GM12891 (cell line): ENCODE data around the gene PITPNC1.

Source experiments
- DNase-seq: peaks from one replicate; pipeline ENCODE4 v3.0.0; 2011; ENCODE audit warnings: low spot score; ENCODE audit not compliant: insufficient read length
- FAIRE-seq: peaks from 2 replicates; lab custom pipeline; 2011; peaks lifted over from hg19 to GRCh38; lab: Jason Lieb, UNC
- PAX5 ChIP-seq: IDR thresholded peaks from 2 replicates; pipeline ENCODE4 v1.6.1; 2011; ENCODE audit warnings: low read length, moderate library complexity, mild to moderate bottlenecking; ENCODE audit not compliant: insufficient read depth, severe bottlenecking
- POLR2A ChIP-seq: IDR thresholded peaks from 2 replicates; pipeline ENCODE4 v1.6.1; 2011; ENCODE audit warnings: low read depth, low read length, control low read depth
- POLR2AphosphoS5 ChIP-seq: IDR thresholded peaks from 2 replicates; pipeline ENCODE4 v1.6.1; 2011; ENCODE audit warnings: low read depth, low read length, control low read depth
- POU2F2 ChIP-seq: IDR thresholded peaks from 2 replicates; pipeline ENCODE4 v1.6.1; 2011; ENCODE audit warnings: low read depth, mild to moderate bottlenecking, control low read depth, low read length, moderate library complexity
- SPI1 ChIP-seq: IDR thresholded peaks from 2 replicates; pipeline ENCODE4 v1.6.1; 2011; ENCODE audit warnings: low read depth, low read length, control low read depth
- TAF1 ChIP-seq: IDR thresholded peaks from 2 replicates; pipeline ENCODE4 v1.6.1; 2011; ENCODE audit warnings: low read depth, low read length, control low read depth

The PITPNC1 gene

GRCh38 chr17:67557921-67558320 is 180.8 kb downstream of the PITPNC1 start:
- no peak for DNase-seq
- FAIRE-seq = no peak
- TF ChIP-seq SPI1 = no peak
- no peak for TF ChIP-seq POLR2AphosphoS5
- TF ChIP-seq POU2F2 = no peak
- no peak for TF ChIP-seq TAF1

- no peak for FAIRE-seq
- TF ChIP-seq POLR2A = no peak
- TF ChIP-seq POLR2AphosphoS5 = no peak
These were observed 181.8 kb downstream of the PITPNC1 start for GRCh38 chr17:67558740-67559380.

GRCh38 chr17:67559381-67559966 is 182.4 kb downstream of the PITPNC1 start:
- no peak for DNase-seq

More at GRCh38 chr17:67558740-67559380, 181.8 kb downstream of the PITPNC1 start:
- no peak for DNase-seq

GRCh38 chr17:67562005-67562404 is 184.9 kb downstream of the PITPNC1 start:
- no peak for DNase-seq
- no peak for TF ChIP-seq TAF1
- no peak for TF ChIP-seq PAX5
- no peak for TF ChIP-seq POLR2AphosphoS5
- TF ChIP-seq POLR2A = no peak
- no peak for TF ChIP-seq POU2F2
- TF ChIP-seq SPI1 = no peak
- no peak for FAIRE-seq

More at GRCh38 chr17:67559381-67559966, 182.4 kb downstream of the PITPNC1 start:
- TF ChIP-seq POLR2A (no peak), PAX5 (no peak), SPI1 (no peak), POLR2AphosphoS5 (no peak), POU2F2 (no peak), TAF1 (no peak)
- FAIRE-seq = no peak

GRCh38 chr17:67563692-67564228 is 186.7 kb downstream of the PITPNC1 start:
- FAIRE-seq (no peak), DNase-seq (no peak)
- no peak for TF ChIP-seq POLR2AphosphoS5
- TF ChIP-seq PAX5 = no peak
- TF ChIP-seq TAF1 = no peak
- no peak for TF ChIP-seq POLR2A
- TF ChIP-seq SPI1 = no peak
- TF ChIP-seq POU2F2 = no peak

GRCh38 chr17:67565068-67565467 is 188.0 kb downstream of the PITPNC1 start:
- DNase-seq (no peak), FAIRE-seq (no peak)
- TF ChIP-seq TAF1 = no peak

- no peak for TF ChIP-seq POLR2A
- TF ChIP-seq POU2F2 = no peak
- no peak for TF ChIP-seq PAX5
- DNase-seq (no peak), FAIRE-seq (no peak)
These were observed 189.6 kb downstream of the PITPNC1 start for GRCh38 chr17:67566656-67567055.

- no peak for DNase-seq
- TF ChIP-seq SPI1 (no peak), POLR2AphosphoS5 (no peak), PAX5 (no peak), TAF1 (no peak), POU2F2 (no peak), POLR2A (no peak)
- peak; percentile 28 for FAIRE-seq
These were observed 192.0 kb downstream of the PITPNC1 start for GRCh38 chr17:67569015-67569451.

GRCh38 chr17:67569873-67570272 is 192.8 kb downstream of the PITPNC1 start:
- FAIRE-seq (peak; percentile 31), DNase-seq (no peak)
- TF ChIP-seq PAX5 = no peak
- TF ChIP-seq POU2F2 = no peak
- TF ChIP-seq POLR2AphosphoS5 = no peak
- TF ChIP-seq SPI1 = peak; percentile 59

GRCh38 chr17:67570797-67571196 is 193.7 kb downstream of the PITPNC1 start:
- DNase-seq = no peak

More at GRCh38 chr17:67570797-67571196, 193.7 kb downstream of the PITPNC1 start:
- FAIRE-seq = no peak
- no peak for TF ChIP-seq POLR2A
- TF ChIP-seq PAX5 = no peak
- no peak for TF ChIP-seq TAF1
- no peak for TF ChIP-seq SPI1
- no peak for TF ChIP-seq POU2F2
- TF ChIP-seq POLR2AphosphoS5 = no peak
